T follicular helper cell (primary cell): ENCODE results near the gene IGDCC3.

Experiments
- DNase-seq: peaks from one replicate; pipeline ENCODE4 v3.0.0-alpha.2; 2020; ENCODE audit warnings: low read depth

Gene IGDCC3

DNA sequence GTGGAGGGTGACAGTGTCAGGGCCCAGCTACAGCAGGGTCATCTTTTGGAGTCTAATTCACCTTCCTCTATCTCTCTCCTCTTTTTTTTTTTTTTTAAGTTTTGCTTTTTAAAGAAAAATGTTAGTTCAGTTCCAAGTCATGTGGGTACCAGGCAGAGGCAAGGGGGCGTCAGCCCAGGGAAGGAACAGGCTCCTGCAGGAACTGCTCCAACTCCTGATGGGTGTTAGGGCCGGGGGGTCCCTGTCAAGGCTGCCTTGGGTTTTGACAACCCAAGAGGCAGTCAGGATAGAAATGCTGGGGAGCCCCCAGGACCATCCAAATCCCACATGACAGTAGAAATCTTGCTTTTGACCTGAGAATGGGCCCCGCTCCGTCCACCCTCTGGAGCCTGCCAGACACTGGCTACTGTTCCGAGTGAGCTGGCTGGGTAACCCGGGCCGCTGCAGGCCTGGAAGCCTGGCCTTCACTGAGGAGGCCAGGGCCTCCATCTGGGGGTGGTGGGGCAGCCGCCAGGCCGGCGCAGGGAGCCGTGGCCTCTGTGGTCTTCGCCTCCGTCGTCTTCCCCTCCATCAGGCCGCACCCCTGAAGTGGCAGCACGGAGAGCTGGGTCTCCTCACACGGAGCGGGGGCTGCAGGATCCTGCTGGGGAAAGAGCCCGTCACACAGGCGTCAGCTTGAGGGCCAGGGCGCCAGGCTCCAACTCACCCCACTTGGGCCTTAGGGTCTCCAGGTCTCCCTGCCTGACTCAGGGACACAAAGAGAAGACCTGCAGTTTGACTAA, 49.1 kb downstream of the IGDCC3 start:
- no peak for DNase-seq

DNA sequence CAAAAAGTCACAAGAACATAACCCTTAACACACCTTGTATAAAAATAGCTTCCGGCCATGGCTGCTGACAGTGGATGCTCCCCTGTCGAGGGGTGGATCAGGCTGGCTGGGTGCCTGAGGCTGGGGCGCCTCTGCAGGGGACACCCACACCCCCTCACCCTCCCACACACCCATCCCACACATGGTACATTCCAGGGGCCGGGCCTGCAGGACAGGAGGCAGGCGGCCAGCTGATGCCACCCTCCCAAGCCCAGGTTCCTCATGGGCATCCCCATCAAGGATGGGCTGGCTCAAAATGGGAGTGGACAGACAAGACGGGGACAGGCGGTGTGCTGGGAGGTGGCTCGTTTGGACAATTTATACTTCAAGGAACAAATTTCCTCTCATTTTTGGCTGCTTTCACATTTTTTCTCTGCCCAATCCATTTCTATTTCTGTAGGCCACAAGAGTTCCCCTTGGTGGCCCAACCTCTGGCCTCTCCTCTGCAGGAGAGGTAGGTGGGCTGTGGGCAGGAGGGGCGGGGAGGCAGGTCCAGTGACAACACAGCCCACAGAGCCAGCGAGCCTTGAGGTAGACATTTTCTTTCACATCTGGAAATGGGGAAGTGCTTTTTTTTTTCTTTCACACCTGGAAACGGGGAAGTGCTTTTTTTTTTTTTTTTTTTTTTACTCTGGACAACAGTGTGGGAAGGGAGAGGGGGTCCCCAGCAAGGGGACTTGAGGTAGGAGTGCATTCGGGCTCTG, 50.0 kb downstream of the IGDCC3 start:
- no peak for DNase-seq

DNA sequence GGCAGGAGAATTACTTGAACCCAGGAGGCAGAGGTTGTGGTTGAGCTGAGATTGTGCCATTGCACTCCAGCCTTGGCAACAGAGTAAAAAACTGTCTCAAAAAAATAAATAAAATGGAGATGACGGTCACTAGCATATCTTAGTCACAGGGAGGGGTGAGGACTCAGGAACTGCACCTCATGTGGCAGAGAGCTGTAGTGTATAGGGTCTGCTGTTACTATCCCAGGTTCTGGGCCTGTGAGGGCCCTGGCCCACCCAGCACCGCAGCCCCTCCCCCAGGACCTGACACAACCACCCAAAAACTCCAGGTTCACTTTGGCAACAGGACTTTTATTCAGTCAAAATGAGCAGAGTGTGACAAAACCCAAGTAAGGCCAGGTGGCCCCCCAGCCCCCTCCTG, 51.0 kb downstream of the IGDCC3 start:
- no peak for DNase-seq

DNA sequence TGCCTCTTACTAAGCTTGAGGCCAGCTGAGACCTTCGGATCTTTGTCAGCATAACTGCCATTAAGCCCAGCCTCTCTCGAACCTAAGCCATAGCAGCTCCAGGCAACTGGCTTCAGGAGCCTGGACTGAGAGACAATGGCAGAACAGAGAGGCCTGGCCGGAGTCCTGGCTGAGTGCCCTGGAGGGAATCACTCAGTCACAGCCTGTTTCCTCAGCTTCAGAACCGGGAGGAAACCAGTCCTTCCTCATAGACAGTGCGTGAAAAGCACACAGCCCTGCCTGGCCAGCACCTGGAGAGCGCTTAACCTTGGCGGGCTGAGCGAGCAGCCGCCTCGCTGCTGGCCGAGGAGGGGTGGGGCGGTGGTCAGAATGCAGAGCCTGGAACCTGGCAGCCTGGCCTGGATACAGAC, 51.7 kb downstream of the IGDCC3 start:
- no peak for DNase-seq

DNA sequence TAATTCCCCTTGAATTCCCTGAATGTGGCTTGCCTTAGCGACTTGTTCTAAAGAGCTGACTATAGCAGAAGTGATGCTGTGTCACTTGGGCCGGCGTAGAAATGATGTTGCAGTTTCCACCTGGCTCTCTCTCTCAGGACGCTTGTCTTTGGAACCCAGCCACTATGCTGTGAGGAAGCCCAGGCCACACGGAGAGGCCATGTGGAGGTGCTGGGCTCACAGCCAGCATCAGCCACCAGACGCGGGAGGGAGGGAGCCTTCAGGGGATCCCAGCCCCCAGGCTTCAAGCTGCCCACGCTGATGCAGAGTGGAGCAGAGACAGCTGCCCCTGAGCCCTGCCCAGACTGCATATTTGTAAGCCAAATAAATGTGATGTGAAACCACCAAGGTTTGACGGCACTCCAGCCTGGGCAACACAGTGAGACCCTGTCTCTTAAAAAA, 54.7 kb downstream of the IGDCC3 start:
- DNase-seq, result no peak

DNA sequence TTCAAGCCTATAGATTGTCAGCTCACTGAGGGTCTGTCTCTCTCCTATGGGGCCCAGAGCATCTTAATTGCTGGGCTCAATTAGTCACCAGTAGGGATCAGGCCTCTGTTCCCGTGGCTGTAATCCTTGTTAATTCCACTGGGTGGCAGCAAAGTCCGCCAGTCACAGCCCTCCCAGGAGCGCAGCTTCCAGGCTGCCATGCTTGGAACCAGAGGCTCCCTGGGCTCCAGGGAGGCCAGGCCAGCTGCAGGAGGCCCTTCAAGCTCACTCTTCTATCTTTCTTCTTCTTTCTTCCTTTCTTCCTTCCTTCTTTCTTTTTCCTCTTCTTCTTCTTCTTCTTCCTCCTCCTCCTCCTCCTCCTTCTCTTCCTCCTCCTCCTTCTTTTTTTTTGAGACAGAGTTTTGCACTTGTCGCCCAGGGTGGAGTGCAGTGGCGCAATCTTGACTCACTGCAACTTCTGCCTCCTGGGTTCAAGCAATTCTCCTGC, 58.9 kb downstream of the IGDCC3 start:
- DNase-seq, result peak; percentile 65

DNA sequence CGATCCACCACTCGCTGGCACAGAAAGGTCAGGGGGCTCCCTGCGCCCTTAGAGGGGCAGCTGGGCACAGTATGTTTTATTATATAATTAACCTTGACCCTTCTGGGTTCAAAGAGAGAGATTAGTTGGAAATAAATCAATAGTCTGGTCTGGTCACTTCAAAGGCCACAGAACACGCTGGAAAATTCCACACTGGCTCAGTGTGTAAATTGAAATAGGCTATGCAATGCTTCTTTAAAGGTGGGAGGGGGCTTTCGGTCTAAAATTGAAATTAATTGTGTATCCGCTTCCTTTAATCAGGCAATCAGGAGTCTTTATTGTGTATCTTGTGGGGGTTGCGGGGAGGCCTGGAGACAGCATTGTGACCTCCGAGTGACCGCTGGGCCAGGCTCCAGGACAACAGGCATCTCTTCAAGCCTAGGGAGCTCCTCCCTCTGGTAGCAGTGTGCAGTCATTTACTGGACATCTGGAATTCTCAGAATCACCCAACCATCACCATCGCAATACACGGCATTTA, 65.3 kb downstream of the IGDCC3 start:
- DNase-seq, result no peak

DNA sequence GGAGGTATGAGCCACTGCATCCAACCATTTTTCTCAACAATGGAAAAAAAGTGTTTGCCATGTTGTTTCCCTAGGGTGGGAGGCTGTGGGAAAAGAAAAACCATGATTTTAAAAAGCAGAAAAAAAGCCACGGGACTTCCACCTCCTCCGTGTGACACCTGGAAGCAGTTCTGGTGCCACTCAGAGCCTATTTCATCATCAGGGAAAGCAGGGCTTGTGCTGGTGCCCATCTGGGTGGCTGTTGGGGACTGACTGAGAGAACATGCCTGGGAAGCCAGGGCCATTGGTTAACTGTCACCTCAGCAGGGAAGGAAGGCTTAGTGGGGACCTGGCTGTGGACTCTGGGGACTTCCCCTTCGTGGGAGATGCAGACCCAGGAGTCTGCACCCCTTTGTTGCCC, 66.0 kb downstream of the IGDCC3 start:
- DNase-seq, result no peak

DNA sequence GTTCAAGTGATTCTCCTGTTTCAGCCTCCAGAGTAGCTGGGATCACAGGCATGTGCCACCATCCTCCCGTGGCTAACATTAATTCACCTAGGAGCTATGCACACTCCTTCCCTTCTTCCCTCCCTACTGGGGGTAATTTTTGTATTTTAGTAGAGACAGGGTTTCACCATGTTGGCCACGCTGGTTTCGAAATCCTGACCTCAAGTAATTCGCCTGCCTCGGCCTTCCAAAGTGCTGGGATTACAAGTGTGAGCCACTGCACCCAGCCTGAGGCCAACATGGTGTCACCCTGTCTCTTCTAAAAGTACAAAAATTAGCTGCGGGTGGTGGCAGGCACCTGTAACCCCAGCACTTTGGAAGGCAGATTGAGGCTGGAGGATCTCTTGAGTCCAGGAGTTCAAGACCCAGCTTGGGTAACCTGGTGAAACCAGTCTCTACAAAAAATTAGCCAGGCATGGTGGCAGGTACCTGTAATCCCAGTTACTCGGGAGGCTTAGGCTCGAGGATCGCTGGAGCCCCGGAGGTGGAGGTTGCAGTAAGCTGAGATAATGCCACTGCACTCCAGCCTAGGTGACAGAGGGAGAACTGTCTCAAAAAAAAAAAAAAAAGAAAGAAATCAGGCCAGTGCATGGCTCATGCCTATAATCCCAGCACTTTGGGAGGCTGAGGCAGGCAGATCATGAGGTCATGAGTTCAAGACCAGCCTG, 67.2 kb downstream of the IGDCC3 start:
- no peak for DNase-seq

DNA sequence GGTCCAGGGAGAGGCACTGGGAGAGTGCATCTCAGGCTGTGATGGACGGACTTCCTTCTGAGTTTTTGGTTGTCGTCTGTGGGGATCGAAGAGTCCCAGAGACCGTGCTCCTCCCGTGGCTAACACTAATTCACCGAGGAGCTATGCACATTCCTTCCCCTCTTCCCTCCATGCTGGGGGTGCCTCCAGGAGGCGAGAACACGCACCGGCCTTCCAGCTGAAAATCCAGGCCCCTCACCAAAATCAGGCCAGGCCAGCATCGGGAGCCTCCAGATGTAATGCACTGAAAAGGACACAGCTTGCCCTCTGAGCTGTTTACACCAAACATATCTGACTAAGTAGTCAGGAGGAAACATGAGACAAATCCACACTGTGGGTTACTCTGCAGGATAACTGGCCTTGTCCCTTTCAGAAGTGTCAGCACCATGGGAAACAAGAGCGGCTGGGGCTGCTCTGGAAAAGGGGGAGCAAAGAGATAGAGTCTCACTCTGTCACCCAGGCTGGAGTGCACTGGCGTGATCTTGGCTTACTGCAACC, 67.9 kb downstream of the IGDCC3 start:
- no peak for DNase-seq

DNA sequence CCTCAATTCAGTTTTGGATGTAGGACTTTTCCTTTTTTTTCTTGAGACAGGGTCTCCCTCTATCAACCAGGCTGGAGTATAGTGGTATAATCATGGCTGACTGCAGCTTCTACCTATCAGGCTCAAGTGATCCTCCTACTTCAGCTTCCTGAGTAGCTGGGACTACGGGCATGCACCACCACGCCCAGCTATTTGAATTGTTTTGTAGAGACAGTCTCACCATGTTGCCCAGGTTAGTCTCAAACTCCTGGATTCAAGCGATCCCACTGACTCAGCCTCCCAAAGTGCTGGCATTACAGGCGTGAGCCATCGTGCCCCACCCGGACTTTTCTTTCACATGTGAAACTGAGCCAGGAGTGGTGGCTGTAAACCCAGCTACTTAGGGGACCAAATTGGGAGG, 69.8 kb downstream of the IGDCC3 start:
- no peak for DNase-seq

DNA sequence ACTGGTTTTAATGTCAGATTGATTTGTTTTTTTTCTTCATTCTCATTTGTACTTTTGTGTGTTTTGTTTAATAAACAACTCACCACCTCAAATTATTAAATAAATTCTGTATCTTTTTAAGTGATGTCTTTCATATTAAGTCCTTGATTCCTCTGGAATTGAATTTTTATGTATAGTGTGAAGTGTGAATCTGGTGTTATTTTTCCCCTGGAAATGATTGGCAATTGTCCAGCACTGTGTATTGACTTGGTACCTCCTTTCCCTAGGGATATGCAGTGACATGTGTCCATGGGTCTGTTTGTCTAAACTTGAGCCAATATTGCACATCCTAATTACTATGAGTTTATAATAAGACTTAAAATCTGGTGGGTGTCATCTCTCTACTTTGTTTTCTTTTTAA, 71.3 kb downstream of the IGDCC3 start:
- DNase-seq, result no peak

DNA sequence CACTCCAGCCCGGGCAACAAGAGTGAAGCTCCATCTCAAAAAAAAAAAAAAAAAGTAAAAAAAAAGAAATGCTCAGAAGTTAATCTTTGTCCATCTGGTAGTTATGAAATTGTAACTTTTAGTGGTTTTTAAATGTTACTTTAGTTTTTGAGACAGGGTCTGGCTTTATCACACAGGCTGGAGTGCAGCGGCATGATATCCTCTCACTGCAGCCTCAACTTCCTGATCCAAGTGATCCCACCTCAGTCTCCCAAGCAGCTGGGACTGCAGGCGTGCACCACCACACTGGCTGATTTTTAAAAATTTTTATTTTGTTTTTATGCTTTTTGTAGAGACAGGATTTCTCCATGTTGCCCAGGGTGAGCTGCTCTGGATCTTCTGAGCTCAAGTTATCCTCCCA, 72.0 kb downstream of the IGDCC3 start:
- no peak for DNase-seq

DNA sequence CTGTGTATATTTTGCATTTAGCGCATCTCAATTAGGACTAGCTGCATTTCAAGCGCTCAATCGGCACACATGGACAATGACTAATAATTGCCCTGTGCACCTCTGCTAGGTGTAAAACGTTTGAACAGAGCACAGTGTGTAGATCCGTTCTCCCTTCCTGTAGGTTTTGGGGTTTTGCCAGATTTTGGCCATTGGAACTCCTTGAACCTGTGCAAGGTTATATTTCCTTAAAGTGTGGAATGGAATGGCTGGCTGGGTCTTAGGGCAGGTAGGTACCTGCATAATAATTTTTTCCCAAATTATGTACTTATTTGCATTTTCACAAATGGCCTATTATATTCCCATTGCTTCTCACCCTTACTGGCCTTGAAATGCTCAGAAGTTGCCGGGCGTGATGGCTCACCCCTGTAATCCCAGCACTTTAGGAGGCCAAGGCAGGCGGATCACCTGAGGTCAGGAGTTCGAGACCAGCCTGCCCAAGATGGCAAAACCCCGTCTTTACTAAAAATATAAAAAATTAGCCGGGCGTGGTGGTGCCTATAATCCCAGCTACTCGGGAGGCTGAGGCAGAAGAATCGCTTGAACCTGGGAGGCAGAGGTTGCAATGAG, 72.5 kb downstream of the IGDCC3 start:
- DNase-seq, result no peak

DNA sequence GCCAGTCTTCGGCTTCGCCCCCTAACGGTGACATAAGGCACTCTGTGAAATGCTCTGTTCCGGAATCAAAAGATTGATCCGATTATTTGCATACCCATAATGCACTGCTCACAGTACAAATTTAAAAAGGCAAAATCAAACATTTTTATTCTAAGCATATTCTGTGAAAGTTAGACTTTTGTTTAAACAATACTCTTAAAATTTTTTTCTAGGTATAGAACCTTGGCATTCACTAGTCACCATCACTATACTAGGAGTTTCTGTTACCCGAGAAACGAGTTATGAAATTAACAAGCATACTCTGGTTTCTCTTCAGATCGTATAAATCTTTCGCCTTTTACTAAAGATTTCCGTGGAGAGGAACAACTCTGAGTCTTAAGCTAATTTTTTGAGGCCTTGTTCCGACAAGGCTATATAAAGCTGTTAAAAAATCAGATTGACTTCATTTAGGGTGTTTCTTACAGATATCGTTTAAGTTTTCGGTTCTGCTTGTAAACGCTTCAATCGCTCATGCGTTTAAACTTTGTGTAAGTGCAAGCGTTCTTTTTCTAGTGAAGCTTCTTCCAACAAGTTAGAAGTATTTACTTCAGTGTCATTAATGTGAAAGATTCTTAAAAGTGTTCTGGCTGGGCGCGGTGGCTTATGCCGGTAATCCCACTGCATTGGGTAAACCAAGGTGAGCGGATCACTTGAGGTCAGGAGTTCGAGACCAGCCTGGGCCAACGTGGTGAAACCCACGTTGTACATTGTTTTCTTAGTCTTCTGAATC, 73.2 kb downstream of the IGDCC3 start, which contains the start of gene RNU5B-1:
TSS of gene RNU5B-1 (plus strand) at position 297 of the 769 bp plus-strand sequence.
- DNase-seq, result peak; percentile 69

DNA sequence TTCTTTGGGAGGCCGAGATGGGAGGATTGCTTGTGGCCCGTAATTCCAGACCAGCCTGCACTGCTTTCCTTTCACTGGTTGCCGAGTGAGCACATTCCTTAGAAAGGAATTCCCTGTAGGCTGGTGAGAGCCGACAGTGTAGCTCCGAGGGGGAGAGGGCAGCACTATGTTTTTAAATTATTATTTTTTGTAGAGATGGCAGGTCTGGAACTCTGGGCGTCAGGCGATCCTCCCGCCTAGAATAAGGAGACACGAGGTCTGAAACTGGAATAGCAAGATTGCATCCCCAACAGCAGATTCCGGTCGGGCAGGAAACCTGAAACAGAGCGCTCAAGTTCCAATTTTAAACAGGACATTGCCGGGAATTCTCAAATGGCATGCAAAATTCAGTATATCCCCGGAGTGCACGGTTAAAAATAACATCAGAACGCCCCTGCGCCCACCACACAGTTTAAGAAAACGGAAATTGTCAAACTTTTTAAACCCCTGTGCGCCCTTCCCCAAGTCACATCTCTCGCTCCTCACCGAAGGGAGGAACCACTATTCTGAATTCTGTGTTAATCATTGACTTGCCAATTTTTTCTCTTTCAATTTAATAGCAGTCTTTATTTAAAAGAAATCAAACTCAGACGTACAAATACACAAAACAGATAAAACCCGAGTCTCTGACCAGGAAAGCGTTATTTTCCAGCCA, 74.0 kb downstream of the IGDCC3 start:
- DNase-seq, result no peak

DNA sequence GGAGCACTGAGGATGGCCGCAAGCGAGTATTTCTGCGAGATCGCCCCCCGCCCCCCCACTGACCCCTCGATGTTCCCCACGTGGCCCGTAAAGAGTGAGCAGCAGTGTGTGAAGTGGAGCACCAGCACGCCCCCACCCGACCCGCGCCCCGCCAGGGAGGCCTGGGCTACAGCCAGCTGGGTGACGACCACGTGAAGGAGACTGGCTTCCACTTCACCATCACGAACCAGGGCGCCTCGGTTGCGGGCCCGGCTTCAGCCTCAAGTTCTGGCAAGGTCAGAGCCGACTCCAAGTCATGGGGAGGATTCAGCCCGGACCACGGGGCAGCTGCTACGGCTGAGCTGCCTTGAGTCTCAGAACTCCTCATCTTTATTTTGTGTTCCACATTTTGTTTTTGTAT, 75.7 kb downstream of the IGDCC3 start:
- DNase-seq, result no peak

DNA sequence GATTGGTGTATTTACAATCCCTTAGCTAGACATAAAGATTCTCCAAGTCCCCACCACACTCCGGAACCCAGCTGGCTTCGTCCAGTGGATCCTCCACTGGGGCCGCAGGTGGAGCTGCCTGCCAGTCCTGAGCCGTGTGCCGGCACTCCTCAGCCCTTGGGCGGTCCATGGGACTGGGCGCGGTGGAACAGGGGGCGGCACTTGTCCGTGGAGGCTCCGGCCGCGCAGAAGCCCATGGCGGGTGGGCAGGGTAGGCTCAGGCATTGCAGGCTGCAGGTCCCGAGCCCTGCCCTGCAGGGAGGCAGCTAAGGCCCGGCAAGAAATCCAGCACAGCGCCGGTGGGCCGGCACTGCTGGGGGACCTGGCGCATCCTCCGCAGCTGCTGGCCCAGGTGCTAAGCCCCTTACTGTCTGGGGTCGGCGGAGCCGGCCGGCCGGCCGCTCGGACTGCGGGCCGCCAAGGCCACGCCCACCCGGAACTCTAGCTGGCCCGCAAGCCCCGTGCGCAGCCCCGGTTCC, 76.8 kb downstream of the IGDCC3 start:
- DNase-seq, result no peak

DNA sequence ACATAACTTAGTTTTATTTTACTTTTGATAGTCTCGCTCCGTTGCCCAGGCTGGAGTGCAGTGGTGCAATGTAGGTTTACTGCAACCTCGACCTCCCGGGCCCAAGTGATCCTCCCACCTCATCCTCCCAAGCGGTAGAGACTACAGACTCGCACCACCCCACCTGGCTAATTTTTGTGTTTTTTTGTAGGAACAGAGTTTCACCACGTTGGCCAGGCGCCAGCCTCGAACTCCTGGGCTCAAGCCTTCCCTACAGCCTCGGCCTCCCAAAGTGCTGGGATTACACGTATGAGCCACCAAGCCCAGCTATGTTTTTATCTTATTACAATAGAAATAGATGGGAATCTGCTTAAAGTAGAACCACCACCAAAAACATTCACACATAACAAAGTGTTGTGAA, 79.1 kb downstream of the IGDCC3 start:
- DNase-seq, result no peak

DNA sequence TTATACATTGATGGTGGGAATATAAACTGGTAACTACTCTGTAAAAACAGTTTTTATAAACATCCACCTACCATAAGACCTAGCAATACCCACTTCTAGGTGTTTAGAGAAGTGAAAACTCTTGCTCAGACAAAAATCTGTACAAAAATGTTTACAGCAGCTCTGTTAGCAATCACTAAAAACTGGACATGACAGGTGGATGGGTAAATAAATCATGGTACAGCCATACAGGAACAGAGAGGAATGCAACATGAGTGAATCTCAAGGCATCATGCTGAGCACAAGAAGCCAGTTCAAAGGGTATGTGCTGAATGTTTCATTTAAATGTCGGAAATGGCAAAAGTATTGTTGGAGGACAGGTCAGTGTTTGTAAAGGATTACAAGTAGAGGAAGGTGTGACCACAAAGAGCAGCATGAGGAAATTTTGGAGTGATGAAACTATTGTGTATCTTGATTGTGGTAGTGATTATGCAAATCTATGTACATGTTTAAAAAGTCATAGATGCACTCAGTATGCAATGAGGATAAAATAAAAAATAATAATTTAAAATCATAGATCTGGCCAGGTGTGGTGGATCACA, 84.8 kb downstream of the IGDCC3 start:
- DNase-seq, result no peak
